ENCODE results near the gene BOK.

Gene BOK

DNA sequence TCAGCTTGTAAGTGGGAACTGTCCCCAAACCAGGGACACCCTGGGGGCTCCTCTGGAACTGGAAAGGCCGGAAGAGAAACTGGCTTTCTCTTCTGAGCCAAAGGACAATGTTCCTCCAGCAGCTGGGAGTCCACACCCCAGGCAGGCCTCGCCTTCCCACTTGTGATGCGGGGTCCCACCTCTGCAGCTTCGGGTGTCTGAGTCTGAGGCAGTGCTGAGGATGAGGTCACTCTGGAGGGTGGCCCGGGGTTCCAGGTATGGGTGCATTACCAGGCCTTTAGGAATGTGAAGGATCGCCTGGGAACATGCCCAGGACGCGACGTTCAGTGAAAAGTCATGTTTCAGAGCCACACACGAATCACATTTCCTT lies 18.2 kb upstream of the BOK start:
- H3K27me3 ChIP-seq (ENCODE audit: insufficient read depth, low read length, poor library complexity): no peaks in the 10 kb centered on the region
- TF ChIP-seq, protein P1, sequence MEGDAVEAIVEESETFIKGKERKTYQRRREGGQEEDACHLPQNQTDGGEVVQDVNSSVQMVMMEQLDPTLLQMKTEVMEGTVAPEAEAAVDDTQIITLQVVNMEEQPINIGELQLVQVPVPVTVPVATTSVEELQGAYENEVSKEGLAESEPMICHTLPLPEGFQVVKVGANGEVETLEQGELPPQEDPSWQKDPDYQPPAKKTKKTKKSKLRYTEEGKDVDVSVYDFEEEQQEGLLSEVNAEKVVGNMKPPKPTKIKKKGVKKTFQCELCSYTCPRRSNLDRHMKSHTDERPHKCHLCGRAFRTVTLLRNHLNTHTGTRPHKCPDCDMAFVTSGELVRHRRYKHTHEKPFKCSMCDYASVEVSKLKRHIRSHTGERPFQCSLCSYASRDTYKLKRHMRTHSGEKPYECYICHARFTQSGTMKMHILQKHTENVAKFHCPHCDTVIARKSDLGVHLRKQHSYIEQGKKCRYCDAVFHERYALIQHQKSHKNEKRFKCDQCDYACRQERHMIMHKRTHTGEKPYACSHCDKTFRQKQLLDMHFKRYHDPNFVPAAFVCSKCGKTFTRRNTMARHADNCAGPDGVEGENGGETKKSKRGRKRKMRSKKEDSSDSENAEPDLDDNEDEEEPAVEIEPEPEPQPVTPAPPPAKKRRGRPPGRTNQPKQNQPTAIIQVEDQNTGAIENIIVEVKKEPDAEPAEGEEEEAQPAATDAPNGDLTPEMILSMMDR (IDR thresholded peaks at IDR 0.05; ENCODE audit: borderline replicate concordance, extremely low read depth, low read length, poor library complexity, severe bottlenecking): no peak
- no peak for TF ChIP-seq EZH2 (IDR thresholded peaks at IDR 0.05; ENCODE audit: borderline replicate concordance, low read depth, low read length, severe bottlenecking)
- H3K4me3 ChIP-seq (ENCODE audit: low read depth in 1 of 2, low read length in 2 of 2): no peak overlapping the region
- no peak overlapping the region for H2AFZ ChIP-seq (ENCODE audit: low read depth, low read length)
- no peaks in the 10 kb centered on the region for H3K4me1 ChIP-seq (ENCODE audit: insufficient read depth, low read length)
- H3K27ac ChIP-seq (ENCODE audit: low read length): no peak overlapping the region
- DNase-seq (no peak), ATAC-seq (ENCODE audit: insufficient read depth, low read depth) (no peak)
- H4K20me1 ChIP-seq (ENCODE audit: insufficient read depth, low read length): no peaks in the 10 kb centered on the region
- H3K9me3 ChIP-seq (ENCODE audit: insufficient read depth, low read length, severe bottlenecking): no peaks in the 10 kb centered on the region
- no peak overlapping the region for H3K4me2 ChIP-seq (ENCODE audit: insufficient read depth, low read length)
- H3K79me2 ChIP-seq (ENCODE audit: insufficient read depth, low read length): no peaks in the 10 kb centered on the region
- no peak overlapping the region for H3K9ac ChIP-seq (ENCODE audit: low read depth, low read length)
- H3K36me3 ChIP-seq (ENCODE audit: insufficient read depth, low read length): no peaks in the 10 kb centered on the region

DNA sequence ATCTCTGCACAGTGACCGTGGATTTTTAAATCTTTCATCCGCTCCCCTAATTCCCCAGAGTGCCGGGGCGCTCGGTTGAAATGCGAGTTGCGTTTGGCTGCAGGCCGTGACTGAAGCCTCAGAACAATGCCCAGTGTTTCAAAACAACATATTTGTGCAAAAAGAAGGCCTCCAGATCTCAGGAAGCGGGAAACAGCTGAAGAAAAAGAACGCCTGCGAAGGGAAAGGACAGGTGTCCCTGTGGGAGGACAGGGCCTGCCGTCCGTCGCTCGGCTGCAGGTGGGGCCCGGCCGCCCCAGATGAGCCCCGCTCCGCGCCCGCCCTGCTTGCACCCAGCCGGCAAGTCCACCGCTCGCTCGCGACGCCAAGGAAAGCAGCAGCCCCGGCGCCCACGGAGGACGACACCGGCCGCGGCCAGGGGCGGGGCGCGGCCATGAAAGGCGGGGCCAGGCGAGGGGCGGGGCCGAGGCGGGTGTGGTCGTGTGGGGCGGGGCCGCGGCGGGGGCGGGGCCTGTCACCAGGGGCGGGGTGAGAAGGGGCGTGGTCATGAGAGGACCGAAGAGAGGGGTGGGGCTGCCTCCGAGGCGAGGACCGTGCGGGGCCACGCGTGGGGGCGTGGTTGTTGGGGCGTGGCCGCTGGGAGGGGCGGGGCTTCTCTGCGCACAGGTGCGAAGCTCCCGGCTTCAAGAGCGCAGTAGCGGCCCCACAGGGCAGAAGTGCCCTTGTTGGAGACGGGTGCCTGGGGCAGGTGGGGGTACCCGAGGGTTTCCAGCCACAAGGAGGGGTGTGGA lies 17.6 kb upstream of the BOK start:
- Histone ChIP-seq H3K79me2 (ENCODE audit: insufficient read depth, low read length) (no peaks in the 10 kb centered on the region), H3K27ac (ENCODE audit: low read length) (no peak overlapping the region), H3K9me3 (ENCODE audit: insufficient read depth, low read length, severe bottlenecking) (no peaks in the 10 kb centered on the region), H3K36me3 (ENCODE audit: insufficient read depth, low read length) (no peaks in the 10 kb centered on the region), H3K4me3 (ENCODE audit: low read depth in 1 of 2, low read length in 2 of 2) (no peak overlapping the region), H3K4me2 (ENCODE audit: insufficient read depth, low read length) (no peak overlapping the region), H3K27me3 (ENCODE audit: insufficient read depth, low read length, poor library complexity) (peaks cover under 1% of the 10 kb centered on the region), H3K4me1 (ENCODE audit: insufficient read depth, low read length) (no peaks in the 10 kb centered on the region), H2AFZ (ENCODE audit: low read depth, low read length) (no peak overlapping the region), H4K20me1 (ENCODE audit: insufficient read depth, low read length) (no peaks in the 10 kb centered on the region), H3K9ac (ENCODE audit: low read depth, low read length) (no peak overlapping the region)
- DNase-seq: no peak
- ATAC-seq (ENCODE audit: insufficient read depth, low read depth): no peak
- TF ChIP-seq, protein P1 (IDR thresholded peaks at IDR 0.05; ENCODE audit: borderline replicate concordance, extremely low read depth, low read length, poor library complexity, severe bottlenecking): no peak
- no peak for TF ChIP-seq EZH2 (IDR thresholded peaks at IDR 0.05; ENCODE audit: borderline replicate concordance, low read depth, low read length, severe bottlenecking)

DNA sequence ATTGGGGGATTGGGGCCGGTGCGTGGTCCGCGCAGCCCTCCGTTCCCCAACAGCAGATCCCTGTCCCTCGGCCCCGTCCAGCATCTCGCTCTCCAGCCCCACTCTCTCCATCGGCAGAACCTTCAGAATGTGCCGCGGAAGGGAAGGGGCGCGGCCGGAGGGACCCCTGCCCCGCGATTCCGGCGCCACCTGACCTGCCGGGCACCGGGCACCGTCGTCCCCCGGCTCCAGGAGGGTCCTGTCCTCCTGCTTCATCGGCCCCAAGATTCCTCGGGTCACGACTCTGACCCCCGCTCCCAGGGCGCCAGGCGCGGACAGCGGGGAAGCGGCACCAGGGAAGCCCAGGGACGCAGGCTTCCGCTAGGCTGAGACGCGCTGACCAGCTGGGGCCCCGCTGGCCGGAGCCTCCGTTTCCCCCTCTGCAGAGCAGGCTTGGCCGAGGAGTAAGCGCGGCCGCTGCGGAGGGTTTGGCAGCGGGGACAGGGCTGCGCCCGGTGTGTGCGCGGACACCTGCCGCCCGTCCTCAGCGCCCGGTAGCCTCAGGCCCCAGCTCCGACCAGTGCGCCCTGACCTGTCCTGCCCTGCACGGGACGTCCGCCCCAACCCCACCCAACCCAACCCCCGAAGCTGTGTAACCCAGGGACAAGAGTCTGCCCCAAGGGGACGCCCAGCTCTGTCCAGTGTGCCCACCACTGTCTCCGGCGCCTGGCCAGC lies 16.8 kb upstream of the BOK start:
- Histone ChIP-seq H3K4me1 (ENCODE audit: insufficient read depth, low read length) (no peaks in the 10 kb centered on the region), H3K9me3 (ENCODE audit: insufficient read depth, low read length, severe bottlenecking) (no peaks in the 10 kb centered on the region), H3K36me3 (ENCODE audit: insufficient read depth, low read length) (no peaks in the 10 kb centered on the region), H2AFZ (ENCODE audit: low read depth, low read length) (no peak overlapping the region), H3K79me2 (ENCODE audit: insufficient read depth, low read length) (no peaks in the 10 kb centered on the region), H3K9ac (ENCODE audit: low read depth, low read length) (no peak overlapping the region), H3K27me3 (ENCODE audit: insufficient read depth, low read length, poor library complexity) (peaks cover 7% of the 10 kb centered on the region), H3K4me3 (ENCODE audit: low read depth in 1 of 2, low read length in 2 of 2) (no peak overlapping the region), H3K4me2 (ENCODE audit: insufficient read depth, low read length) (no peak overlapping the region), H3K27ac (ENCODE audit: low read length) (no peak overlapping the region), H4K20me1 (ENCODE audit: insufficient read depth, low read length) (no peaks in the 10 kb centered on the region)
- no peak for TF ChIP-seq EZH2 (IDR thresholded peaks at IDR 0.05; ENCODE audit: borderline replicate concordance, low read depth, low read length, severe bottlenecking)
- TF ChIP-seq, protein P1 (IDR thresholded peaks at IDR 0.05; ENCODE audit: borderline replicate concordance, extremely low read depth, low read length, poor library complexity, severe bottlenecking): no peak
- ATAC-seq (ENCODE audit: insufficient read depth, low read depth) (no peak), DNase-seq (no peak)
